H1 (cell line): Measurements from ENCODE around the gene CCT3. TPM values are rescaled to one million over a fixed set of nuclear protein-coding genes. Genes with fewer than 3 reads are reported as not detected.

Experiments
- EGR1 ChIP-seq: IDR thresholded peaks from 2 replicates; pipeline ENCODE4 v1.6.1; 2011; ENCODE audit warnings: low read depth, low read length, borderline replicate concordance
- polyA plus RNA-seq, 7 experiments: library from polyadenylated mRNA; depleted of rRNA in 3 of 7; stranded (reverse) in 5 of 7; unstranded in 2 of 7; fragments of >200 nt in 5 of 7; fragments of 200-250 nt in 2 of 7; gene quantifications; 1 replicate in 5 of 7; 2 replicates in 1 of 7; 4 replicates in 1 of 7; pipeline versions ENCODE4 v1.2.1 to v1.2.3, GENCODE V29; 2011 to 2013; ENCODE audit warnings: missing spikeins in 2 of 7, mixed read lengths in 2 of 7
- total RNA-seq: library from RNA; stranded (reverse); fragmentation: NEBNext Ultra II Directional; extraction: Animal tissue kit (Norgen Biotek cat#: 25700); gene quantifications from 2 replicates; pipeline ENCODE4 v1.2.1, GENCODE V29; 2021
- TF ChIP-seq, protein P1 (sequence below), 3 experiments: IDR thresholded peaks; 1 replicate in 2 of 3; 2 replicates in 1 of 3; pipeline versions ENCODE4 v1.5.1 to v1.6.1; 2011; ENCODE audit warnings: low read length in 3 of 3, mild to moderate bottlenecking in 3 of 3, inconsistent platforms in 2 of 3, low read depth in 1 of 3, moderate library complexity in 1 of 3; ENCODE audit not compliant: insufficient read depth in 1 of 3; ENCODE audit errors: control extremely low read depth in 1 of 3

Gene CCT3
- total and polyA plus RNA-seq, 2 of the 8 experiments (the other 6 are each of a cell fraction or from before 2014, with no cell fraction given), result 431 to 480 TPM

DNA sequence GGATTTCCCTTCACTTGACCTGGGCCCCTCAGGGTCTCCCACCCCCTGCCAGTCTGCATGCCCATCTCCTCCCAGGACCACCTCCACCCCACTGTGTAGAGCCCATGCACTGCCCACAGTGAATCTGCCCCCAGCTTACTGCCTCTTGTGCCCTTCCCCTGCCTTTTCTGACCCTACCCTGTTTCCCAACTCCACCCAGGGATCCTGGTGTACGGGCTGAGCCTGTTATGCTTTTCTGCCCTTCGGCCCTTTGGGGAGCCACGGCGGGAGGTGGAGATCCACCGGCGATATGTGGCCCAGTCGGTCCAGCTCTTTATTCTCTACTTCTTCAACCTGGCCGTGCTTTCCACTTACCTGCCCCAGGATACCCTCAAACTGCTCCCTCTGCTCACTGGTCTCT is 52.0 kb downstream of the CCT3 start (continued):
- TF ChIP-seq, protein P1, sequence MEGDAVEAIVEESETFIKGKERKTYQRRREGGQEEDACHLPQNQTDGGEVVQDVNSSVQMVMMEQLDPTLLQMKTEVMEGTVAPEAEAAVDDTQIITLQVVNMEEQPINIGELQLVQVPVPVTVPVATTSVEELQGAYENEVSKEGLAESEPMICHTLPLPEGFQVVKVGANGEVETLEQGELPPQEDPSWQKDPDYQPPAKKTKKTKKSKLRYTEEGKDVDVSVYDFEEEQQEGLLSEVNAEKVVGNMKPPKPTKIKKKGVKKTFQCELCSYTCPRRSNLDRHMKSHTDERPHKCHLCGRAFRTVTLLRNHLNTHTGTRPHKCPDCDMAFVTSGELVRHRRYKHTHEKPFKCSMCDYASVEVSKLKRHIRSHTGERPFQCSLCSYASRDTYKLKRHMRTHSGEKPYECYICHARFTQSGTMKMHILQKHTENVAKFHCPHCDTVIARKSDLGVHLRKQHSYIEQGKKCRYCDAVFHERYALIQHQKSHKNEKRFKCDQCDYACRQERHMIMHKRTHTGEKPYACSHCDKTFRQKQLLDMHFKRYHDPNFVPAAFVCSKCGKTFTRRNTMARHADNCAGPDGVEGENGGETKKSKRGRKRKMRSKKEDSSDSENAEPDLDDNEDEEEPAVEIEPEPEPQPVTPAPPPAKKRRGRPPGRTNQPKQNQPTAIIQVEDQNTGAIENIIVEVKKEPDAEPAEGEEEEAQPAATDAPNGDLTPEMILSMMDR (IDR thresholded peaks at IDR 0.05; ENCODE audit: control extremely low read depth in 1 of 3, insufficient read depth in 1 of 3, low read depth in 1 of 3, low read length in 3 of 3), result no peak
- TF ChIP-seq EGR1, result no peak
